Caco-2 (cell line): Measurements from ENCODE around the gene ITPR1. TPM values are rescaled to one million over a fixed set of nuclear protein-coding genes. Genes with fewer than 3 reads are reported as not detected.

Experiments used
- BruUV-seq: library from RNA; stranded (reverse); fragments of 400-500 nt; replicated peaks from 2 replicates; lab custom pipeline; 2021; lab: Mats Ljungman, UMichigan
- CTCF ChIA-PET: fragments of 300-600 bp; sonication (Branson Sonifier 250); formaldehyde crosslinking; loops from one replicate; lab custom pipeline; 2022; ENCODE audit warnings: antibody characterized with exemption; lab: Charles Lee
- POLR2A ChIA-PET: fragments of 300-600 bp; sonication (Branson Sonifier 250); formaldehyde crosslinking; loops from one replicate; lab custom pipeline; 2022; ENCODE audit warnings: antibody characterized with exemption; lab: Charles Lee
- DNase-seq, 2 experiments: peaks; one replicate each; pipeline versions ENCODE4 v3.0.0 to v3.0.0-alpha.2; 2020 to 2022
- H3K27me3 ChIP-seq: replicated peaks from 2 replicates; pipeline ENCODE4 v1.6.0; 2011; ENCODE audit warnings: low read length; ENCODE audit not compliant: control insufficient read depth, insufficient read depth
- H3K36me3 ChIP-seq: 2 replicates; pipeline ENCODE4 v1.5.1; 2011; ENCODE audit warnings: low read length; ENCODE audit not compliant: control insufficient read depth, insufficient read depth
- H3K4me1 ChIP-seq: fragments of 250-450 bp; sonication (Bioruptor Pico); 2 replicates; pipeline ENCODE4 v1.5.1; 2020; ENCODE audit warnings: mild to moderate bottlenecking
- H3K4me3 ChIP-seq: 2 replicates; pipeline ENCODE4 v1.5.1; 2011; ENCODE audit warnings: low read depth, mild to moderate bottlenecking, control low read depth, low read length
- H3K9me3 ChIP-seq: fragments of 250-450 bp; sonication (Bioruptor Pico); 2 replicates; pipeline ENCODE4 v1.5.1; 2020; ENCODE audit warnings: mild to moderate bottlenecking, moderate library complexity
- H3K27ac Mint-ChIP-seq: one replicate; pipeline ENCODE4 v1.8.0; 2022; ENCODE audit warnings: mixed read lengths; ENCODE audit not compliant: unreplicated experiment
- H3K27me3 Mint-ChIP-seq: one replicate; pipeline ENCODE4 v1.8.0; 2022; ENCODE audit warnings: mixed read lengths; ENCODE audit not compliant: insufficient read depth, unreplicated experiment
- H3K36me3 Mint-ChIP-seq: one replicate; pipeline ENCODE4 v1.8.0; 2022; ENCODE audit warnings: mild to moderate bottlenecking, mixed read lengths; ENCODE audit not compliant: insufficient read depth, unreplicated experiment
- H3K4me1 Mint-ChIP-seq: one replicate; pipeline ENCODE4 v1.8.0; 2022; ENCODE audit warnings: low read depth, mixed read lengths; ENCODE audit not compliant: unreplicated experiment
- H3K4me3 Mint-ChIP-seq: one replicate; pipeline ENCODE4 v1.8.0; 2022; ENCODE audit warnings: mild to moderate bottlenecking, moderate library complexity, mixed read lengths; ENCODE audit not compliant: unreplicated experiment
- H3K9me3 Mint-ChIP-seq: one replicate; pipeline ENCODE4 v1.8.0; 2022; ENCODE audit warnings: mixed read lengths; ENCODE audit not compliant: unreplicated experiment
- intact Hi-C: fragments of 100-400 bp; cut with micrococcal nuclease; formaldehyde crosslinking; loops from one replicate; pipeline ENCODE4 v1.10.0; 2022; ENCODE audit not compliant: unreplicated experiment
- total RNA-seq: library from RNA; stranded (reverse); gene quantifications from 2 replicates; pipeline ENCODE4 v1.2.3, GENCODE V29; 2022
- TF ChIP-seq, protein P1 (sequence below), 2 experiments: fragments of 200-600 bp in 1 of 2; IDR thresholded peaks; 1 replicate in 1 of 2; 2 replicates in 1 of 2; pipeline versions ENCODE4 v1.5.1 to v1.8.0; 2011 to 2022; ENCODE audit warnings: antibody characterized with exemption in 1 of 2, control low read depth in 1 of 2, inconsistent platforms in 1 of 2, low read depth in 1 of 2, low read length in 1 of 2, mild to moderate bottlenecking in 1 of 2, moderate library complexity in 1 of 2; ENCODE audit not compliant: insufficient read depth in 1 of 2, severe bottlenecking in 1 of 2, unreplicated experiment in 1 of 2

Gene ITPR1
- total RNA-seq, 1 experiment from 2014 or later: 10.4 TPM

DNA sequence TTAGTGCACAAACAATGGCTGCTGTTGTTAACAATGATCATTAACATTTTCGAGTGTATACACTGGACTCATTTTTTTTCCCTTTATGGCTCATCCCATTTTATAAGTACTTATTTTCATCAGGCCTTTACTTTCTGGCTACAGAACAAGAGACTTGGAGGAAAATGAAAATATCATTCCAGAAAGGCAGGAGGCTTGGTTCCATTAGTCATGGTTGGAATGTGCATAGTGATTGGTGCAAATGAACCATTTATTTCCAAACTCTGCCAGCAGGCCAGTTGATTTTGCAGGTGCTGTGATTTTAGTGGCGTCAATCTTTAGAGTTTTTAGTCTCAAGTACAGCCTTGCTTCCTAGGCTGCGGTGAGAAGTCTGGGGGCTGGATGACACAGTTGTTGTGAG lies 151.8 kb downstream of the ITPR1 start:
- no peaks in the 10 kb centered on the region for H3K9me3 Mint-ChIP-seq
- intact Hi-C loops: no loop called here
- TF ChIP-seq, protein P1, sequence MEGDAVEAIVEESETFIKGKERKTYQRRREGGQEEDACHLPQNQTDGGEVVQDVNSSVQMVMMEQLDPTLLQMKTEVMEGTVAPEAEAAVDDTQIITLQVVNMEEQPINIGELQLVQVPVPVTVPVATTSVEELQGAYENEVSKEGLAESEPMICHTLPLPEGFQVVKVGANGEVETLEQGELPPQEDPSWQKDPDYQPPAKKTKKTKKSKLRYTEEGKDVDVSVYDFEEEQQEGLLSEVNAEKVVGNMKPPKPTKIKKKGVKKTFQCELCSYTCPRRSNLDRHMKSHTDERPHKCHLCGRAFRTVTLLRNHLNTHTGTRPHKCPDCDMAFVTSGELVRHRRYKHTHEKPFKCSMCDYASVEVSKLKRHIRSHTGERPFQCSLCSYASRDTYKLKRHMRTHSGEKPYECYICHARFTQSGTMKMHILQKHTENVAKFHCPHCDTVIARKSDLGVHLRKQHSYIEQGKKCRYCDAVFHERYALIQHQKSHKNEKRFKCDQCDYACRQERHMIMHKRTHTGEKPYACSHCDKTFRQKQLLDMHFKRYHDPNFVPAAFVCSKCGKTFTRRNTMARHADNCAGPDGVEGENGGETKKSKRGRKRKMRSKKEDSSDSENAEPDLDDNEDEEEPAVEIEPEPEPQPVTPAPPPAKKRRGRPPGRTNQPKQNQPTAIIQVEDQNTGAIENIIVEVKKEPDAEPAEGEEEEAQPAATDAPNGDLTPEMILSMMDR (IDR thresholded peaks at IDR 0.05; ENCODE audit: insufficient read depth in 1 of 2, low read depth in 1 of 2, low read length in 1 of 2, severe bottlenecking in 1 of 2, unreplicated experiment in 1 of 2): no peak
- Histone ChIP-seq H3K4me1 (no peaks in the 10 kb centered on the region), H3K27me3 (no peaks in the 10 kb centered on the region), H3K36me3 (no peaks in the 10 kb centered on the region), H3K9me3 (no peaks in the 10 kb centered on the region), H3K4me3 (no peak overlapping the region)
- no peaks in the 10 kb centered on the region for H3K27me3 Mint-ChIP-seq
- POLR2A ChIA-PET: no interaction called here
- no peaks in the 10 kb centered on the region for H3K36me3 Mint-ChIP-seq
- H3K4me3 Mint-ChIP-seq: no peak overlapping the region
- no peak overlapping the region for H3K27ac Mint-ChIP-seq
- no peak for DNase-seq
- BruUV-seq: no TSS peak
- H3K4me1 Mint-ChIP-seq: no peaks in the 10 kb centered on the region
- CTCF ChIA-PET: no interaction called here

DNA sequence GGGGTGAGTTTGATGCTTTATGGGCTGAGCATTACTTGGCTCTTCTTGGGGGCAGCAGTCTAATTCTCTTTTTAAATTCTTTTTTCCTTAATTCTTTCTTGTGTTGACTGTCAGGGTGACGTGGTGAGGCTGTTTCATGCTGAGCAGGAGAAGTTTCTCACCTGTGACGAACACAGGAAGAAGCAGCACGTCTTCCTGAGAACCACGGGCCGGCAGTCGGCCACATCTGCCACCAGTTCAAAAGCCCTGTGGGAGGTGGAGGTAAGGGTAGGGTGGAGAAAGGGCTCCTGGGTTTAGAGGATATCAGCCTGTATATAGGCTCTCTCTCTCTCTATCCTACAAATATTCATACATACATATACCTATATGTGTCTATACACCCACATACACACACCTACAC lies 152.3 kb downstream of the ITPR1 start:
- ChIA-PET CTCF (no interaction called here), POLR2A (no interaction called here)
- no peaks in the 10 kb centered on the region for H3K9me3 Mint-ChIP-seq
- no peaks in the 10 kb centered on the region for H3K9me3 ChIP-seq
- H3K4me1 Mint-ChIP-seq: no peaks in the 10 kb centered on the region
- H3K4me3 ChIP-seq: no peak overlapping the region
- intact Hi-C loops: no loop called here
- no peaks in the 10 kb centered on the region for H3K36me3 ChIP-seq
- no peaks in the 10 kb centered on the region for H3K4me1 ChIP-seq
- no peak for DNase-seq
- TF ChIP-seq, protein P1 (IDR thresholded peaks at IDR 0.05; ENCODE audit: insufficient read depth in 1 of 2, low read depth in 1 of 2, low read length in 1 of 2, severe bottlenecking in 1 of 2, unreplicated experiment in 1 of 2): no peak
- H3K36me3 Mint-ChIP-seq: no peaks in the 10 kb centered on the region
- H3K4me3 Mint-ChIP-seq: no peak overlapping the region
- H3K27me3 ChIP-seq: no peaks in the 10 kb centered on the region
- H3K27me3 Mint-ChIP-seq: no peaks in the 10 kb centered on the region
- no TSS peak for BruUV-seq
- H3K27ac Mint-ChIP-seq: no peak overlapping the region

DNA sequence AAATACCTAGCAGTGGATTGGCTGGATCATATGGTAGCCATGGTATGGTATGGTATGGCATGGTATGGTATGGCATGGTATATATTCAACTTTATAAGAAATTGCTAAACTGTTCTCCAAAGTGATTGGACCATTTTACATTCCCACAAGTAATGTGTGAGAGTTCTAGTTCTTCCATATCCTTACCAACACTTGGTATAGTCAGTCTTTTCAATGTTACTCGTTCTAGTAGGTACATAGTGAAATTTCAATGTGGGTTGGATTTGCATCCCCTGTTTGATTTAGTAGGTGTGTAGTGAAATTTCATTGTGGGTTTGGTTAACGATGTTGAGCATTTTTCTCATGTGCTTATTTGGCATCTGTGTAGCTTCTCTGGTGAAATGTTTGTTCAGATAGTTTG lies 154.3 kb downstream of the ITPR1 start:
- Mint-ChIP-seq H3K9me3 (no peaks in the 10 kb centered on the region), H3K36me3 (no peaks in the 10 kb centered on the region), H3K4me3 (no peak overlapping the region), H3K27ac (no peak overlapping the region), H3K4me1 (no peaks in the 10 kb centered on the region), H3K27me3 (no peaks in the 10 kb centered on the region)
- intact Hi-C loops: no loop called here
- TF ChIP-seq, protein P1 (IDR thresholded peaks at IDR 0.05; ENCODE audit: insufficient read depth in 1 of 2, low read depth in 1 of 2, low read length in 1 of 2, severe bottlenecking in 1 of 2, unreplicated experiment in 1 of 2): no peak
- no TSS peak for BruUV-seq
- H3K36me3 ChIP-seq: no peaks in the 10 kb centered on the region
- no peaks in the 10 kb centered on the region for H3K9me3 ChIP-seq
- CTCF ChIA-PET: no interaction called here
- POLR2A ChIA-PET: no interaction called here
- no peaks in the 10 kb centered on the region for H3K27me3 ChIP-seq
- no peak for DNase-seq
- no peak overlapping the region for H3K4me3 ChIP-seq
- no peaks in the 10 kb centered on the region for H3K4me1 ChIP-seq
